SK-N-SH (cell line): ENCODE measurements around the gene ARHGAP31. TPM values are rescaled to one million over a fixed set of nuclear protein-coding genes. Genes with fewer than 3 reads are reported as not detected.
A peak's percentile ranks its signal among the peaks of the same experiment; 100 is the strongest.

ENCODE experiments used
- CTCF ChIA-PET: fragments of 300-600, 350-600 bp; formaldehyde crosslinking; extraction: SDS; loops from one replicate; lab custom pipeline; 2021; lab: Yijun Ruan, JAX
- POLR2A ChIA-PET: fragments of 350-600 bp; sonication (Branson Sonifier 250); formaldehyde crosslinking; extraction: SDS; loops from one replicate; lab custom pipeline; 2020; ENCODE audit warnings: antibody characterized with exemption, inconsistent platforms; lab: Yijun Ruan, JAX
- DNase-seq: peaks from one replicate; pipeline ENCODE4 v3.0.0; 2012
- H2AFZ ChIP-seq: fragments of 200-600 bp; sonication (generic); 2 replicates; pipeline ENCODE4 v1.8.1; 2016; ENCODE audit warnings: antibody characterized with exemption, mild to moderate bottlenecking, low read depth
- H3F3A ChIP-seq: fragments of 200-600 bp; sonication (generic); replicated peaks from 2 replicates; pipeline ENCODE3; 2016; ENCODE audit warnings: antibody characterized with exemption, mild to moderate bottlenecking; ENCODE audit not compliant: insufficient read depth
- H3K27ac ChIP-seq, 2 experiments: fragments of 200-500 bp in 1 of 2; fragments of 200-600 bp in 1 of 2; sonication (Bioruptor generic) in 1 of 2; sonication (generic), shearing (Covaris generic) in 1 of 2; 2 replicates each; pipeline versions ENCODE4 v1.5.1 to v1.6.1; 2014 to 2016; ENCODE audit warnings: low read depth in 2 of 2, inconsistent platforms in 1 of 2, low read length in 1 of 2, mild to moderate bottlenecking in 1 of 2, mixed read lengths in 1 of 2
- H3K27me3 ChIP-seq: fragments of 200-600 bp; sonication (generic), shearing (Covaris generic); 2 replicates; pipeline ENCODE4 v1.6.1; 2016; ENCODE audit warnings: mixed run types; ENCODE audit not compliant: insufficient read depth
- H3K36me3 ChIP-seq, 2 experiments: fragments of 200-500 bp in 1 of 2; fragments of 200-600 bp in 1 of 2; sonication (Bioruptor generic) in 1 of 2; sonication (generic) in 1 of 2; replicated peaks in 1 of 2; 2 replicates each; pipeline versions ENCODE3 to v1.5.1; 2014 to 2016; ENCODE audit warnings: low read length in 1 of 2, mild to moderate bottlenecking in 1 of 2; ENCODE audit not compliant: insufficient read depth in 2 of 2, control insufficient read depth in 1 of 2
- H3K4me1 ChIP-seq, 2 experiments: fragments of 200-500 bp in 1 of 2; fragments of 200-600 bp in 1 of 2; sonication (Bioruptor generic) in 1 of 2; sonication (generic), shearing (Covaris generic) in 1 of 2; 2 replicates each; pipeline versions ENCODE4 v1.5.1 to v1.6.1; 2014 to 2016; ENCODE audit warnings: low read depth in 1 of 2, low read length in 1 of 2, mixed run types in 1 of 2; ENCODE audit not compliant: insufficient read depth in 2 of 2, control insufficient read depth in 1 of 2
- H3K4me2 ChIP-seq: fragments of 200-600 bp; sonication (generic), shearing (Covaris generic); 2 replicates; pipeline ENCODE4 v1.6.1; 2017; ENCODE audit warnings: mixed run types
- H3K4me3 ChIP-seq, 2 experiments: fragments of 200-500 bp in 1 of 2; fragments of 200-600 bp in 1 of 2; sonication (Bioruptor generic) in 1 of 2; sonication (generic), shearing (Covaris generic) in 1 of 2; 2 replicates each; pipeline versions ENCODE4 v1.5.1 to v1.8.1; 2014 to 2016; ENCODE audit warnings: low read depth in 2 of 2, inconsistent platforms in 1 of 2, low read length in 1 of 2, mild to moderate bottlenecking in 1 of 2, mixed read lengths in 1 of 2, moderate library complexity in 1 of 2
- H3K79me2 ChIP-seq: fragments of 200-600 bp; sonication (generic); 2 replicates; pipeline ENCODE4 v1.8.1; 2017; ENCODE audit warnings: mild to moderate bottlenecking; ENCODE audit not compliant: insufficient read depth
- H3K9ac ChIP-seq: fragments of 200-600 bp; sonication (generic); 2 replicates; pipeline ENCODE4 v1.6.1; 2017; ENCODE audit warnings: mixed run types
- H3K9me2 ChIP-seq: fragments of 200-600 bp; sonication (generic); 2 replicates; pipeline ENCODE4 v1.6.1; 2017; ENCODE audit warnings: mixed run types
- H3K9me3 ChIP-seq: fragments of 200-600 bp; sonication (generic); 2 replicates; pipeline ENCODE4 v1.6.1; 2017; ENCODE audit warnings: mixed run types, mild to moderate bottlenecking, moderate library complexity
- H4K20me1 ChIP-seq: fragments of 200-600 bp; sonication (generic); 2 replicates; pipeline ENCODE4 v1.6.1; 2017; ENCODE audit warnings: mild to moderate bottlenecking, mixed run types; ENCODE audit not compliant: insufficient read depth
- CTCF ChIP-seq: fragments of 200-600 bp; sonication (generic); IDR thresholded peaks from 2 replicates; pipeline ENCODE4 v1.6.1; 2017; ENCODE audit warnings: antibody characterized with exemption, mild to moderate bottlenecking, moderate library complexity
- ELF1 ChIP-seq: IDR thresholded peaks from 2 replicates; pipeline ENCODE4 v1.4.0; 2012
- FOSL2 ChIP-seq: IDR thresholded peaks from 2 replicates; pipeline ENCODE4 v1.4.0; 2012; ENCODE audit warnings: low read depth, mild to moderate bottlenecking, moderate library complexity, borderline replicate concordance
- FOXJ3 ChIP-seq: sonication (generic); formaldehyde crosslinking; IDR thresholded peaks from 2 replicates; pipeline ENCODE4 v1.5.1; 2020; ENCODE audit warnings: mild to moderate bottlenecking, missing genetic modification reagents
- GABPA ChIP-seq: IDR thresholded peaks from 2 replicates; pipeline ENCODE4 v1.4.0; 2012; ENCODE audit warnings: low read depth, mild to moderate bottlenecking
- GATA2 ChIP-seq: sonication (generic); formaldehyde crosslinking; IDR thresholded peaks from 2 replicates; pipeline ENCODE4 v1.5.0; 2020; ENCODE audit warnings: mild to moderate bottlenecking, missing genetic modification reagents
- JUND ChIP-seq: IDR thresholded peaks from 2 replicates; pipeline ENCODE4 v1.4.0; 2012
- MEF2A ChIP-seq: IDR thresholded peaks from 2 replicates; pipeline ENCODE4 v1.4.0; 2012; ENCODE audit warnings: low read depth, borderline replicate concordance
- NRF1 ChIP-seq: IDR thresholded peaks from 2 replicates; pipeline ENCODE4 v1.6.1; 2012; ENCODE audit warnings: low read depth, mild to moderate bottlenecking, low read length
- POLR2AphosphoS5 ChIP-seq: IDR thresholded peaks from 2 replicates; pipeline ENCODE4 v1.6.1; 2012; ENCODE audit warnings: low read depth, low read length
- RAD21 ChIP-seq: IDR thresholded peaks from 2 replicates; pipeline ENCODE4 v1.6.1; 2012; ENCODE audit warnings: mild to moderate bottlenecking, low read length
- RCOR1 ChIP-seq: fragments of 150-350 bp; IDR thresholded peaks from 2 replicates; pipeline ENCODE4 v1.6.1; 2017; ENCODE audit warnings: antibody characterized with exemption, low read length
- RXRA ChIP-seq: IDR thresholded peaks from 2 replicates; pipeline ENCODE4 v1.4.0; 2012; ENCODE audit warnings: low read depth, mild to moderate bottlenecking, borderline replicate concordance
- SMC3 ChIP-seq: IDR thresholded peaks from 2 replicates; pipeline ENCODE4 v1.6.1; 2012; ENCODE audit warnings: low read depth, low read length, improper control_type of control experiment
- TCF12 ChIP-seq: IDR thresholded peaks from 2 replicates; pipeline ENCODE4 v1.4.0; 2012
- YY1 ChIP-seq: IDR thresholded peaks from 2 replicates; pipeline ENCODE4 v1.4.0; 2012; ENCODE audit warnings: low read depth, mild to moderate bottlenecking
- WGBS: methylation state at CpG from one replicate; pipeline ENCODE4 v1.1.6; 2017; ENCODE audit warnings: low lambda C conversion rate; 5-methylcytosine and 5-hydroxymethylcytosine counted together
- polyA plus RNA-seq, 3 experiments: library from polyadenylated mRNA; depleted of rRNA; stranded (reverse); fragments of >200 nt; gene quantifications; 2 replicates each; pipeline ENCODE4 v1.2.3, GENCODE V29; 2012
- TF ChIP-seq, protein P1 (sequence below): fragments of 150-350 bp; IDR thresholded peaks from 2 replicates; pipeline ENCODE4 v1.6.1; 2017; ENCODE audit warnings: antibody characterized with exemption, low read length, low read depth, borderline replicate concordance
- TF ChIP-seq, protein P2 (sequence below): IDR thresholded peaks from 2 replicates; pipeline ENCODE4 v1.4.0; 2012; ENCODE audit warnings: low read depth
- TF ChIP-seq, protein P3 (sequence below): IDR thresholded peaks from 2 replicates; pipeline ENCODE4 v1.4.0; 2012; ENCODE audit warnings: low read depth, borderline replicate concordance

ARHGAP31 gene
- polyA plus RNA-seq, 1 of the 3 experiments (the other 2 are of a cell fraction): 4.4 TPM

GRCh38 chr3:119349354-119350041 is 55.3 kb downstream of the ARHGAP31 start:
- ChIA-PET POLR2A (no interaction called here), CTCF (interaction anchor here (1.1 to 1.8 kb wide), 2 partner anchors 13 to 314 kb away, joined by 4 to 5 read pairs; no protein-coding TSS in a partner anchor)
- Histone ChIP-seq H3K9me2 (no peaks in the 10 kb centered on the region), H4K20me1 (0 out of 2 replicates have a peak, but pooled peaks cover 4% of the 10 kb centered on the region), H3K27ac (peak overlapping the region in 1 of 2 experiments; percentile 67; a peak in 2 of 4 replicates), H3K4me2 (no peak overlapping the region), H3K36me3 (peaks cover 2 to 20% of the 10 kb centered on the region in 2 experiments), H3K79me2 (peaks cover 18% of the 10 kb centered on the region), H3K9me3 (no peaks in the 10 kb centered on the region), H2AFZ (no peak overlapping the region), H3K4me3 (no peak overlapping the region), H3F3A (peaks cover 7% of the 10 kb centered on the region)
- no peak for DNase-seq
- 94% methylated on average over 4 of the region's 4 CpGs for WGBS
- TF ChIP-seq JUND (no peak), RXRA (no peak), ELF1 (no peak), MEF2A (no peak), RCOR1 (no peak), FOSL2 (no peak), GABPA (no peak), RAD21 (no peak), GATA2 (CRISPR knock-in tag) (no peak), TCF12 (no peak), POLR2AphosphoS5 (no peak)
- TF ChIP-seq, protein P1, sequence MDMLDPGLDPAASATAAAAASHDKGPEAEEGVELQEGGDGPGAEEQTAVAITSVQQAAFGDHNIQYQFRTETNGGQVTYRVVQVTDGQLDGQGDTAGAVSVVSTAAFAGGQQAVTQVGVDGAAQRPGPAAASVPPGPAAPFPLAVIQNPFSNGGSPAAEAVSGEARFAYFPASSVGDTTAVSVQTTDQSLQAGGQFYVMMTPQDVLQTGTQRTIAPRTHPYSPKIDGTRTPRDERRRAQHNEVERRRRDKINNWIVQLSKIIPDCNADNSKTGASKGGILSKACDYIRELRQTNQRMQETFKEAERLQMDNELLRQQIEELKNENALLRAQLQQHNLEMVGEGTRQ: no peak
- TF ChIP-seq, protein P2, sequence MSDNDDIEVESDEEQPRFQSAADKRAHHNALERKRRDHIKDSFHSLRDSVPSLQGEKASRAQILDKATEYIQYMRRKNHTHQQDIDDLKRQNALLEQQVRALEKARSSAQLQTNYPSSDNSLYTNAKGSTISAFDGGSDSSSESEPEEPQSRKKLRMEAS: no peak
- TF ChIP-seq, all 33 proteins: peak for 0
- Histone ChIP-seq H3K4me1 (peaks cover 9 to 31% of the 10 kb centered on the region in 2 experiments; a peak in 3 of 4 replicates), H3K27me3 (no peaks in the 10 kb centered on the region), H3K9ac (no peak overlapping the region)

DNA sequence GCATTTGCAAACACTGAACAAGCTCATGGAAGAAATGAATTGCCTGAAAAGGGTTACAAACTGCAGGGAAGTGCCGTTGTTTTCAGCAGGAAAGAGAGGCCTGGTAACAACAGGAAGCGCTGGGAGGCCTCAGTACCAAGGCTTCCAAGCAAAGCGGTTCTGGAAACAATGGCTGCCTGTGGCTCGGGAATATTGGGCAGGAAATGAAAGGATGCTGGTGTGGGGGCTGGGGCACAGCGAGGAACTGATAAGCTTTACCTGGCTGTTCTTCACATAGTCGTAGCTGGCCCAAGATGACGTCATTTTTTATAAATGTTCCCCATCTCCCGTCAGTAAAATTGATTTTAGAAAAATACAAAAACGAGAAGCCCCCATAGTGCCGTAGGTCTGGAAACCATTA is 55.9 kb downstream of the ARHGAP31 start:
- 90% methylated on average over 10 of the region's 10 CpGs for WGBS
- no peak for DNase-seq
- H2AFZ ChIP-seq: no peak overlapping the region
- POLR2A ChIA-PET: interaction anchor here (0.9 kb wide), 1 partner anchor 30 kb away, joined by 3 read pairs; no protein-coding TSS in a partner anchor
- peaks cover 7% of the 10 kb centered on the region for H3F3A ChIP-seq
- H4K20me1 ChIP-seq: 0 out of 2 replicates have a peak, but pooled peaks cover 4% of the 10 kb centered on the region
- H3K36me3 ChIP-seq: peaks cover 2 to 23% of the 10 kb centered on the region in 2 experiments
- H3K79me2 ChIP-seq: peaks cover 13% of the 10 kb centered on the region
- no peaks in the 10 kb centered on the region for H3K9me2 ChIP-seq
- no peak overlapping the region for H3K9ac ChIP-seq
- H3K9me3 ChIP-seq: no peaks in the 10 kb centered on the region
- no peaks in the 10 kb centered on the region for H3K27me3 ChIP-seq
- H3K4me2 ChIP-seq: no peak overlapping the region
- TF ChIP-seq, protein P3, sequence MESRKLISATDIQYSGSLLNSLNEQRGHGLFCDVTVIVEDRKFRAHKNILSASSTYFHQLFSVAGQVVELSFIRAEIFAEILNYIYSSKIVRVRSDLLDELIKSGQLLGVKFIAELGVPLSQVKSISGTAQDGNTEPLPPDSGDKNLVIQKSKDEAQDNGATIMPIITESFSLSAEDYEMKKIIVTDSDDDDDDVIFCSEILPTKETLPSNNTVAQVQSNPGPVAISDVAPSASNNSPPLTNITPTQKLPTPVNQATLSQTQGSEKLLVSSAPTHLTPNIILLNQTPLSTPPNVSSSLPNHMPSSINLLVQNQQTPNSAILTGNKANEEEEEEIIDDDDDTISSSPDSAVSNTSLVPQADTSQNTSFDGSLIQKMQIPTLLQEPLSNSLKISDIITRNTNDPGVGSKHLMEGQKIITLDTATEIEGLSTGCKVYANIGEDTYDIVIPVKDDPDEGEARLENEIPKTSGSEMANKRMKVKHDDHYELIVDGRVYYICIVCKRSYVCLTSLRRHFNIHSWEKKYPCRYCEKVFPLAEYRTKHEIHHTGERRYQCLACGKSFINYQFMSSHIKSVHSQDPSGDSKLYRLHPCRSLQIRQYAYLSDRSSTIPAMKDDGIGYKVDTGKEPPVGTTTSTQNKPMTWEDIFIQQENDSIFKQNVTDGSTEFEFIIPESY: no peak
- TF ChIP-seq TCF12: no peak
- TF ChIP-seq FOXJ3: no peak
- no peak for TF ChIP-seq CTCF
- TF ChIP-seq ELF1: no peak
- no peak for TF ChIP-seq NRF1
- no peak for TF ChIP-seq MEF2A
- no peak for TF ChIP-seq YY1
- TF ChIP-seq FOSL2: no peak
- TF ChIP-seq SMC3: no peak
- TF ChIP-seq RXRA: no peak
- no peak for TF ChIP-seq RAD21
- peaks cover 9 to 31% of the 10 kb centered on the region in 2 experiments; a peak in 3 of 4 replicates for H3K4me1 ChIP-seq
- H3K4me3 ChIP-seq: no peak overlapping the region
- peak overlapping the region in 1 of 2 experiments; percentile 67; a peak in 2 of 4 replicates for H3K27ac ChIP-seq
- CTCF ChIA-PET: interaction anchor here (1.8 to 3.9 kb wide), 2 partner anchors 10 to 12 kb away, joined by 5 to 16 read pairs; no protein-coding TSS in a partner anchor
